ENCODE measurements around the gene WASF1. TPM values are rescaled to one million over a fixed set of nuclear protein-coding genes. Genes with fewer than 3 reads are reported as not detected.

WASF1 gene
- total and polyA plus RNA-seq, 3 donors from 2014 or later, result 102 to 204 (median 158) TPM

- no peak overlapping the region for H3K27ac ChIP-seq
- H3K4me1 ChIP-seq, result no peaks in the 10 kb centered on the region
- no peaks in the 10 kb centered on the region for H3K36me3 ChIP-seq (ENCODE audit: low read depth, missing control alignments)
- no peak for TF ChIP-seq CTCF (IDR thresholded peaks at IDR 0.05)
- no peak for TF ChIP-seq POLR2A (IDR thresholded peaks at IDR 0.05)
- no peak for DNase-seq
- intact Hi-C loops (cut with DNase I; ENCODE audit: low total_unique reads), result no loop called here
- 84% methylated on average over 5 to 15 of the region's 15 CpGs for WGBS, 2 donors
- no peaks in the 10 kb centered on the region for H3K9me3 ChIP-seq
- H3K4me3 ChIP-seq, result no peak overlapping the region
- H3K27me3 ChIP-seq, result no peaks in the 10 kb centered on the region
Measured at GRCh38 chr6:110054664-110055386, 124.6 kb downstream of the WASF1 start.

DNA sequence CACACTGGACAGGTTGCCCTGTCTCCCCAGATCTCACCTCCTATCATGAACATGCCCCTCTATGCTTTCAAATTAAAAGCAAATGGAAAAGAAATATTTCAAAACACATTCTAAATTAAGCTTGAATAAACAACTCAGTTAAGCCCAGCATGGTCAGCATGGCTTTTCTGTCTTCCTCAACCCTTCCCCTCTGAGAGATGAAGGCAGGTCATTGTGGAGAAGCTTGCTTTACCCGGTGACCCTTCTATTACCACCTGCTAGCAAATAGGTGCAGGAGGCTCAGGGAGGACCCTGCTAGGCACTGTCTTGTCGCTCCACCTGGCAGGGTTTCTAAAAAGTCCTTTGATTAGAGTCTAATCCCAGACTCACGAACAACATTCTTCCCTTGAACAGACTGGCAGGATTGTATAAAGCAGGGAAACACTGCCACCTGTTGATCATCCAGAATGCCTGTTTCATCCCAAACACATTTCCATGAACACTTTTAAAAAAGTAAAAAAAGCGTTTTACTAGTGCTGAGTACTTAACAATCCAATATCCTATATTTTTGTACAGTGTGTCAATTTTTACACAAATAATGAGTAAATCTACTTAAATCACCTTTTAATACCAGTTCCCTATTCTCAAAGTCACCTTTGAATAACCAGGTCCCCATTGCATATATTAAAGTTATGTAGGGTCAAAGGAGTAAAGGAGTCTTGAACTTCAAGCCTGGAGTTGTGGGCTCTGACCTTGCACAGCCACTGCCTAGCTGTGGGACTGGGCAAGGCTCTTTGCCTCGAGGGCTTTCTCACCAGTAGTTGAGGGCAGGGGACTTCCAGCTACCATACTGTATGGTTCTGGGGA lies 125.9 kb downstream of the WASF1 start:
- DNase-seq, result peak; percentile 36
- H3K9me3 ChIP-seq, result no peaks in the 10 kb centered on the region
- no peaks in the 10 kb centered on the region for H3K4me1 ChIP-seq
- TF ChIP-seq POLR2A (IDR thresholded peaks at IDR 0.05), result no peak
- TF ChIP-seq CTCF (IDR thresholded peaks at IDR 0.05), result peak; percentile 41 to 71 (median 65)
- no peaks in the 10 kb centered on the region for H3K36me3 ChIP-seq (ENCODE audit: low read depth, missing control alignments)
- no peak overlapping the region for H3K27ac ChIP-seq
- no peak overlapping the region for H3K4me3 ChIP-seq
- WGBS, 2 donors, result 31 to 37% methylated on average over 5 of the region's 5 CpGs
- intact Hi-C loops (cut with DNase I; ENCODE audit: low total_unique reads), result no loop called here
- no peaks in the 10 kb centered on the region for H3K27me3 ChIP-seq

DNA sequence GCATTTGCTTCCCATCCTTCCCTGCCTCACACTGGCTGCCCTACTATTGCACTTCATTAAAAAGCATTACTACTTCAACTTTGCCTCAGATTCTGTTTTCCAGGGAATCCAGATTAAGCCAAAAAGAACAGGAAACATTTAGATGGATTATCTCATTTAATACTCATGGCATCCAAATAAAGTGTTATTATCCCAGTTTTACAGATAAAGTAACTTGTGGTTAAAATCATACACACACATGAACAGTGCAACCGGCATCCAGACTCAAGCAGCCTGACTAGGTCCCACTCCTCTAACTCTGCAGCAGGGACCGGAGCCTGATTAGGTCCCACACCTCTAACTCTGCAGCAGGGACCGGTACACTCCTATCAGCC lies 129.0 kb downstream of the WASF1 start:
- whole genome bisulfite sequencing, 2 donors, result 85 to 96% methylated on average over 3 of the region's 3 CpGs
- no peaks in the 10 kb centered on the region for H3K9me3 ChIP-seq
- H3K27ac ChIP-seq, result no peak overlapping the region
- no peak for DNase-seq
- H3K27me3 ChIP-seq, result no peaks in the 10 kb centered on the region
- no peak for TF ChIP-seq POLR2A (IDR thresholded peaks at IDR 0.05)
- no peak for TF ChIP-seq CTCF (IDR thresholded peaks at IDR 0.05)
- intact Hi-C loops (cut with DNase I; ENCODE audit: low total_unique reads), result no loop called here
- no peaks in the 10 kb centered on the region for H3K36me3 ChIP-seq (ENCODE audit: low read depth, missing control alignments)
- H3K4me3 ChIP-seq, result no peak overlapping the region
- H3K4me1 ChIP-seq, result no peaks in the 10 kb centered on the region

Other genes starting within 250 kb of the WASF1 start
- not detected for gene GPR6, start 201.4 kb downstream of the WASF1 start, total RNA-seq
- not detected for gene GPR6, start 201.4 kb downstream of the WASF1 start, polyA plus RNA-seq (ENCODE audit: insufficient read depth, low read depth, low replicate concordance)
- gene CDC40, start 757 bp upstream of the WASF1 start, total RNA-seq, result 10 to 100 TPM; 16.3 to 20.1 TPM
- gene CDC40, start 757 bp upstream of the WASF1 start, polyA plus RNA-seq (ENCODE audit: insufficient read depth, low read depth, low replicate concordance), result 17.9 TPM
- 1 to 10 TPM; 3.5 to 6.0 TPM for gene METTL24, start 178.7 kb upstream of the WASF1 start, total RNA-seq
- gene METTL24, start 178.7 kb upstream of the WASF1 start, polyA plus RNA-seq (ENCODE audit: insufficient read depth, low read depth, low replicate concordance), result 6.3 TPM
- gene DDO, start 235.9 kb upstream of the WASF1 start, total RNA-seq, result under 1 TPM; 0.19 to 0.24 TPM
- 0.73 TPM for gene DDO, start 235.9 kb upstream of the WASF1 start, polyA plus RNA-seq (ENCODE audit: insufficient read depth, low read depth, low replicate concordance)

All from testis (tissue), 3 donors.